Stomach (tissue), 9 donors: ENCODE data around the gene EFEMP1. TPM values are rescaled to one million over a fixed set of nuclear protein-coding genes. Genes with fewer than 3 reads are reported as not detected.

Experiments
- DNase-seq, 2 donors: peaks; one replicate each; pipeline versions ENCODE4 v3.0.0 to v3.0.0-alpha.2; 2013 to 2019
- H3K27ac ChIP-seq, 5 donors: fragments of 200-600 bp in 4 of 5; sonication (generic) in 4 of 5; one replicate each; pipeline ENCODE4 v1.5.1; 2013 to 2019; ENCODE audit warnings: mild to moderate bottlenecking in 1 of 5, moderate library complexity in 1 of 5
- H3K27me3 ChIP-seq, 3 donors: fragments of 200-600 bp; sonication (generic); one replicate each; pipeline ENCODE4 v1.5.1; 2017 to 2019; ENCODE audit warnings: mixed run types in 1 of 3
- H3K36me3 ChIP-seq, 4 donors: fragments of 200-600 bp; sonication (generic); 1 replicate in 3 of 4; 2 replicates in 1 of 4; pipeline ENCODE4 v1.5.1; 2016 to 2019
- H3K4me1 ChIP-seq, 4 donors: fragments of 200-600 bp; sonication (generic); one replicate each; pipeline ENCODE4 v1.5.1; 2016 to 2019
- H3K4me3 ChIP-seq, 4 donors: fragments of 200-600 bp; sonication (generic) in 3 of 4; one replicate each; pipeline ENCODE4 v1.5.1; 2016 to 2019; ENCODE audit warnings: mild to moderate bottlenecking in 1 of 4
- H3K9me3 ChIP-seq, 4 donors: fragments of 200-600 bp; sonication (generic); one replicate each; pipeline ENCODE4 v1.5.1; 2016 to 2019
- CTCF ChIP-seq, 7 experiments: fragments of 450-650 bp in 4 of 7; fragments of 200-600 bp in 3 of 7; sonication (generic) in 3 of 7; IDR thresholded peaks; one replicate each; pipeline ENCODE4 v1.5.1; 2016 to 2019; ENCODE audit warnings: antibody characterized with exemption in 7 of 7, control low read depth in 2 of 7, mild to moderate bottlenecking in 1 of 7
- EP300 ChIP-seq: sonication (generic); formaldehyde crosslinking; IDR thresholded peaks from one replicate; pipeline ENCODE4 v1.6.1; 2017; ENCODE audit warnings: antibody characterized with exemption
- POLR2A ChIP-seq, 4 donors: fragments of 450-650 bp; IDR thresholded peaks; one replicate each; pipeline ENCODE4 v1.6.1; 2016; ENCODE audit warnings: antibody characterized with exemption in 4 of 4, control low read depth in 2 of 4, mild to moderate bottlenecking in 1 of 4, moderate library complexity in 1 of 4
- POLR2AphosphoS5 ChIP-seq, 3 donors: sonication (generic); formaldehyde crosslinking; IDR thresholded peaks; one replicate each; pipeline ENCODE4 v1.6.1; 2016; ENCODE audit warnings: antibody characterized with exemption in 3 of 3
- WGBS, 5 donors: extraction: QIAGEN DNeasy Blood & Tissue Kit in 3 of 5; methylation state at CpG; one replicate each; pipeline versions ENCODE4 v1.1.5 to v1.1.7; 2013 to 2018; 5-methylcytosine and 5-hydroxymethylcytosine counted together
- intact Hi-C: fragments of 100-400 bp; cut with DNase I; formaldehyde crosslinking; loops from one replicate; pipeline ENCODE4 v1.15.1; 2023; ENCODE audit warnings: low total_unique reads
- polyA plus RNA-seq, 3 donors: library from polyadenylated mRNA; stranded (reverse); fragments of 200-250 nt; gene quantifications; one replicate each; pipeline ENCODE4 v1.2.3, GENCODE V29; 2013
- total RNA-seq, 5 donors: library from RNA; depleted of rRNA; stranded (reverse); fragments of >200 nt; gene quantifications; one replicate each; pipeline versions ENCODE4 v1.1.0 to v1.2.3, GENCODE V29; 2014 to 2016
- donor health status: healthy with polysubstance abuse.
- donor health status: Bipolar disorder and iron deficiency.
- donor health status: healthy.

The EFEMP1 gene
- total and polyA plus RNA-seq, 8 donors: 18.4 to 131 (median 31.8) TPM

- no peak for DNase-seq
- Histone ChIP-seq H3K27ac (no peak overlapping the region), H3K9me3 (no peaks in the 10 kb centered on the region), H3K36me3 (peaks cover 0 to 6% (median 1%) of the 10 kb centered on the region in 4 donors), H3K4me1 (peaks cover 0 to 25% (median 16%) of the 10 kb centered on the region in 4 donors), H3K4me3 (no peak overlapping the region), H3K27me3 (peaks cover 0 to 15% (median 6%) of the 10 kb centered on the region in 3 donors)
- WGBS, 5 donors: 83 to 100% (median 88%) methylated on average over 1 of the region's 1 CpG
- intact Hi-C loops: no loop called here
- TF ChIP-seq POLR2AphosphoS5 (IDR thresholded peaks at IDR 0.05) (no peak), POLR2A (IDR thresholded peaks at IDR 0.05) (no peak), EP300 (no peak), CTCF (IDR thresholded peaks at IDR 0.05) (no peak)
Observed at GRCh38 chr2:55918856-55919255, 4.7 kb downstream of the EFEMP1 start.

GRCh38 chr2:55917713-55918390 lies 5.7 kb downstream of the EFEMP1 start:
- Histone ChIP-seq H3K27me3 (peaks cover 0 to 5% (median 0%) of the 10 kb centered on the region in 3 donors), H3K4me3 (no peak overlapping the region), H3K36me3 (peaks cover 0 to 6% (median 1%) of the 10 kb centered on the region in 4 donors), H3K4me1 (peaks cover 0 to 15% (median 6%) of the 10 kb centered on the region in 4 donors), H3K27ac (no peak overlapping the region), H3K9me3 (no peaks in the 10 kb centered on the region)
- WGBS, 5 donors: 92 to 97% (median 93%) methylated on average over 10 to 11 of the region's 11 CpGs
- intact Hi-C loops: no loop called here
- no peak for TF ChIP-seq EP300
- TF ChIP-seq POLR2A (IDR thresholded peaks at IDR 0.05): no peak
- TF ChIP-seq POLR2AphosphoS5 (IDR thresholded peaks at IDR 0.05): no peak
- TF ChIP-seq CTCF (IDR thresholded peaks at IDR 0.05): no peak
- no peak for DNase-seq

GRCh38 chr2:55917117-55917516 lies 6.5 kb downstream of the EFEMP1 start:
- H3K4me1 ChIP-seq: peaks cover 0 to 9% (median 0%) of the 10 kb centered on the region in 4 donors
- TF ChIP-seq POLR2A (IDR thresholded peaks at IDR 0.05): no peak
- no peak for TF ChIP-seq POLR2AphosphoS5 (IDR thresholded peaks at IDR 0.05)
- TF ChIP-seq CTCF (IDR thresholded peaks at IDR 0.05): no peak
- TF ChIP-seq EP300: no peak
- 88 to 90% (median 90%) methylated on average over 5 of the region's 5 CpGs for WGBS, 5 donors
- no peaks in the 10 kb centered on the region for H3K9me3 ChIP-seq
- no peak overlapping the region for H3K27ac ChIP-seq
- H3K27me3 ChIP-seq: no peaks in the 10 kb centered on the region
- intact Hi-C loops: no loop called here
- H3K36me3 ChIP-seq: peaks cover 0 to 6% (median 1%) of the 10 kb centered on the region in 4 donors
- DNase-seq: no peak
- no peak overlapping the region for H3K4me3 ChIP-seq

GRCh38 chr2:55916473-55917049 lies 7.0 kb downstream of the EFEMP1 start:
- DNase-seq: no peak
- Histone ChIP-seq H3K9me3 (no peaks in the 10 kb centered on the region), H3K27ac (no peak overlapping the region), H3K27me3 (no peaks in the 10 kb centered on the region), H3K36me3 (peaks cover 0 to 6% (median 1%) of the 10 kb centered on the region in 4 donors), H3K4me1 (peaks cover 0 to 4% (median 0%) of the 10 kb centered on the region in 4 donors), H3K4me3 (no peak overlapping the region)
- intact Hi-C loops: no loop called here
- 69 to 79% (median 72%) methylated on average over 7 of the region's 7 CpGs for WGBS, 5 donors
- TF ChIP-seq POLR2AphosphoS5 (IDR thresholded peaks at IDR 0.05): no peak
- TF ChIP-seq POLR2A (IDR thresholded peaks at IDR 0.05): no peak
- no peak for TF ChIP-seq CTCF (IDR thresholded peaks at IDR 0.05)
